WERI-Rb-1 (cell line): ENCODE data around the gene CLCN2.

Experiments used
- DNase-seq: peaks from one replicate; pipeline ENCODE4 v3.0.0-alpha.2; 2020
- H3K27ac ChIP-seq: fragments of 250-450 bp; sonication (Bioruptor Pico); 2 replicates; pipeline ENCODE4 v1.5.1; 2020; ENCODE audit warnings: mild to moderate bottlenecking, moderate library complexity
- H3K27me3 ChIP-seq: fragments of 250-450 bp; sonication (Bioruptor Pico); 2 replicates; pipeline ENCODE4 v1.5.1; 2021; ENCODE audit warnings: mild to moderate bottlenecking, low read depth, moderate library complexity; ENCODE audit not compliant: insufficient read depth, severe bottlenecking
- H3K36me3 ChIP-seq: fragments of 250-450 bp; sonication (Bioruptor Pico); 2 replicates; pipeline ENCODE4 v1.5.1; 2020; ENCODE audit warnings: mild to moderate bottlenecking, moderate library complexity
- H3K4me3 ChIP-seq: 2 replicates; pipeline ENCODE4 v1.5.1; 2011; ENCODE audit warnings: low read depth, mild to moderate bottlenecking, control low read depth, low read length
- H3K9me3 ChIP-seq: fragments of 250-450 bp; sonication (Bioruptor Pico); 2 replicates; pipeline ENCODE4 v1.5.1; 2021; ENCODE audit warnings: mild to moderate bottlenecking, moderate library complexity; ENCODE audit not compliant: severe bottlenecking
- TF ChIP-seq, protein P1 (sequence below): IDR thresholded peaks from 2 replicates; pipeline ENCODE4 v1.5.1; 2011; ENCODE audit warnings: low read depth, mild to moderate bottlenecking, control low read depth, inconsistent platforms, low read length

The CLCN2 gene

DNA sequence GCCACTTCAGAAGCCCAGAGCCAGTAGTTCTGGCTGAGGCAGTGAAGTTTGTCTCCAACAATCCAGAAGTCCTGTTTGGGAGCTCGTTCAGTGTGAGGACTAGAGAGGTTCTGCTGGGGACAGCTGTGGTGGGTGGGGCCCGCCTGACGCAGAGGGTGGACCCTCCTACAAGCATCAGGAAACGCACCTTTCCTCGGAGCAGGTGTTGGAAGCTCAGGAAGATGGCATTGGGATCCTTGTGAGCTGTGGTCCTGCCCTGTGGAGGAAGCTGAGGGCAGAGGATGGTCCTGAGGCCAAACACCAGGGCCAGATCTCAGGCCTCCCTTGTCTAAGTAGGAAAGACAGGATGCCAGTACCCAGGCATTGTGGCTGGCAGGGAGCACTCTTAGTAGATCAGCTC, 11.5 kb upstream of the CLCN2 start:
- no peak for DNase-seq
- Histone ChIP-seq H3K4me3 (no peak overlapping the region), H3K27ac (no peak overlapping the region), H3K27me3 (no peaks in the 10 kb centered on the region), H3K36me3 (peaks cover 23% of the 10 kb centered on the region), H3K9me3 (no peaks in the 10 kb centered on the region)
- TF ChIP-seq, protein P1, sequence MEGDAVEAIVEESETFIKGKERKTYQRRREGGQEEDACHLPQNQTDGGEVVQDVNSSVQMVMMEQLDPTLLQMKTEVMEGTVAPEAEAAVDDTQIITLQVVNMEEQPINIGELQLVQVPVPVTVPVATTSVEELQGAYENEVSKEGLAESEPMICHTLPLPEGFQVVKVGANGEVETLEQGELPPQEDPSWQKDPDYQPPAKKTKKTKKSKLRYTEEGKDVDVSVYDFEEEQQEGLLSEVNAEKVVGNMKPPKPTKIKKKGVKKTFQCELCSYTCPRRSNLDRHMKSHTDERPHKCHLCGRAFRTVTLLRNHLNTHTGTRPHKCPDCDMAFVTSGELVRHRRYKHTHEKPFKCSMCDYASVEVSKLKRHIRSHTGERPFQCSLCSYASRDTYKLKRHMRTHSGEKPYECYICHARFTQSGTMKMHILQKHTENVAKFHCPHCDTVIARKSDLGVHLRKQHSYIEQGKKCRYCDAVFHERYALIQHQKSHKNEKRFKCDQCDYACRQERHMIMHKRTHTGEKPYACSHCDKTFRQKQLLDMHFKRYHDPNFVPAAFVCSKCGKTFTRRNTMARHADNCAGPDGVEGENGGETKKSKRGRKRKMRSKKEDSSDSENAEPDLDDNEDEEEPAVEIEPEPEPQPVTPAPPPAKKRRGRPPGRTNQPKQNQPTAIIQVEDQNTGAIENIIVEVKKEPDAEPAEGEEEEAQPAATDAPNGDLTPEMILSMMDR, result no peak

DNA sequence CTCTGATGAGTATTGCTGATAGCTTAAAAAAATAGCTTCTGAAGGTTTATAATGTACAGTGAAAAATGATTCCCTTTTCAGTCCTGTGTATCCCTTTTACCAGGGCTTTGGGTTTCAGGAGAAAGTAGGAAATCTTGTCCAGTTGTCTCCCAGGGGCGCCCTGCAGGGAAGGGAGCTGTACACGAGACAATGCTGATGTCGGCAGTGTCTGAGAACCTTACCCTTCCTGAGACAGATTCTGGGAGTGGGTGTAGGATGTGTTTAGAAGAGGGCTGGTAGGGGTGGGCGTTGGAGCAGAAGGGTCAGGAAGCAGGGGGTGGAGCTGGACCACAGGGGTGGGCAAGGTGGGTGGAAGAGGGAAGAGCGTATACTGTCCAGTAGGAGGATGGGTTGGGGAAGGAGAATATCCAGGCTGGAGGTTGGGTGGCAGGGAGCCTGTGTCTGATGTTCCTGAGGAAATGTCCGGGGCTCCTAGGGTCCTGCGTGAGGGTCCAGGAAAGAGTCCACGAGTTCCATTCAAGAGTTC, 11.0 kb upstream of the CLCN2 start:
- no peak overlapping the region for H3K27ac ChIP-seq
- no peak for DNase-seq
- TF ChIP-seq, protein P1, result no peak
- H3K9me3 ChIP-seq, result no peaks in the 10 kb centered on the region
- H3K27me3 ChIP-seq, result no peaks in the 10 kb centered on the region
- H3K4me3 ChIP-seq, result no peak overlapping the region
- H3K36me3 ChIP-seq, result peaks cover 28% of the 10 kb centered on the region

DNA sequence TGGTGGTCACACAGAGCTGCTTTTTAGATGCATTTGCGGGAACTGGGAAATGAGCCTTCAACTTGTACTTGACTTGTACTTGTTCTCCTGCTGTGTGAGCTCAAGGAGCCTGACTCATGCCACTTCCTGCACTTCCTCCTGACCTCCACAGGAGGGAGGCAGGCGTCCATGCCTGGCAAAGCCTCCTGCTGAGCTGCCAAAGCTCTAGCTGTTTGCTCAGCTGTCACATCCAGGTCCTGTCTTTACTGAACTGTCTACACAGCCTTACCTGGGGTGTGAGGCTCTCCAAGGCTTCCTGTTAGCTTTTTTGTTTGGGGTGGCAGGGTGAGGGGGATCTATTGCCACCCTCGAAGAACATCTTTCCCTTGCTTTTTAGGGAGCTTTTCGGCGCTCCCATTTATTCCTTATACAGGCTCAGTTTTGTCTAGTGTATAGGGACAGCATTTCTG, 10.2 kb upstream of the CLCN2 start:
- no peak overlapping the region; the same call in 1 of the 2 replicates for H3K27ac ChIP-seq
- DNase-seq, result peak; percentile 84

DNA sequence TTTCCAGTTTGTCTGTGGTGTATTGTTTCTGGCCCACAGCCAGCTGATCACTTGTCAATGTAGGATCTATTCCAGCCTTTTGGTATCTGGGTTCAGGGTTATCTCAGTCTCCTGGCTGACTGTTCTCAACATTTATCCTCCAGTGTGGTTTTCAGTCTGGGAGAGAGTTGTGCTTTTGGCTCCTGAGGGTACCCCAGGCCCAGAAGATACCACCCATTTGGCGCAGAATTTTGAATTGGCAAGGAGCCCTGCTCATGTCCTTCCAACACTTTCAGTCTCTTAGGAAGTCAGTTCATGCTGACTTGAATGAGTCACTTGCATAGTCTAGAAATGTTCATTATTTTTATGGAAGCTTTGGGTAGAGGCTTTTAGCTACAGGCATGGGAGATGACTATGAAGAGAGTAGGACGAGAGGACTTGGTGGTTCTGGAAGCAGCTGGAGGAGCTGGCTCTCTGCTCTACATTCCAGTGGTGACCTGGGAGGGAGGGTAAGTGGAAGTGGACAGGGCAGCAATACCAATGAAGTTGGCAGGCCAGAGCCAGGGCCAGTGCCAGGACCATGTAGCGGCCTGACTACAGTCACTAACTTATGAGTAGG, 7.3 kb upstream of the CLCN2 start:
- DNase-seq, result no peak
- H3K9me3 ChIP-seq, result no peaks in the 10 kb centered on the region
- no peak overlapping the region for H3K4me3 ChIP-seq
- peaks cover 51% of the 10 kb centered on the region for H3K36me3 ChIP-seq
- H3K27ac ChIP-seq, result no peak overlapping the region
- TF ChIP-seq, protein P1, result no peak
- H3K27me3 ChIP-seq, result no peaks in the 10 kb centered on the region

More for the DNA sequence above, 10.2 kb upstream of the CLCN2 start:
- no peak overlapping the region for H3K4me3 ChIP-seq
- H3K36me3 ChIP-seq, result peaks cover 35% of the 10 kb centered on the region
- no peaks in the 10 kb centered on the region for H3K9me3 ChIP-seq
- TF ChIP-seq, protein P1, result peak; percentile 99
- no peaks in the 10 kb centered on the region for H3K27me3 ChIP-seq

DNA sequence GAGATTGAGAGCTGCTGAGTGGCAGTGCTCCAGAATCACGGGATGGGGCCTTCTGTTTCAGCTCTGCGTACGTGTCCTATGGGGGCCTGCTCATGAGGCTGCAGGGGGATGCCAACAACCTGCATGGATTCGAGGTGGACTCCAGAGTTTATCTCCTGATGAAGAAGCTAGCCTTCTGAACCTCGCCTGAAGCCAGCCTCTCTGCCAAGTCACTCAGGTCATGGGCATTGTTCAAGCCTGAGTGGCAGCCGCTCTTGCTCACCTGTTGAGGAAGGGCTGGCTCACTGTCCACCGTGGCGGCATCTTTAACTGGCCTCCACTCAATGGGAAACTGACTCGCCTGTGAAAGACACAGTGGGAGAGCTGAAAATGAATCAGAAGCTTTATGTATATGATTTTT, 6.7 kb upstream of the CLCN2 start:
- Histone ChIP-seq H3K27me3 (no peaks in the 10 kb centered on the region), H3K36me3 (peaks cover 51% of the 10 kb centered on the region), H3K9me3 (no peaks in the 10 kb centered on the region), H3K4me3 (no peak overlapping the region), H3K27ac (no peak overlapping the region)
- DNase-seq, result no peak
- TF ChIP-seq, protein P1, result no peak
